PC-3 (cell line): ENCODE data around the gene CRISPLD2.

Experiments used
- EZH2 ChIP-seq: fragments of 300-600 bp; sonication (generic); IDR thresholded peaks from one replicate; pipeline ENCODE4 v1.6.1; 2017; ENCODE audit warnings: antibody characterized with exemption, mild to moderate bottlenecking, low read length; ENCODE audit not compliant: unreplicated experiment
- EZH2phosphoT487 ChIP-seq: fragments of 300-600 bp; sonication (generic); IDR thresholded peaks from 2 replicates; pipeline ENCODE4 v1.6.1; 2018; ENCODE audit warnings: mild to moderate bottlenecking, antibody characterized with exemption, low read length, borderline replicate concordance
- TF ChIP-seq, protein P1 (sequence below): fragments of 300-600 bp; sonication (generic); conservative IDR thresholded peaks from 2 replicates; pipeline ENCODE4 v1.5.1; 2017; ENCODE audit warnings: antibody characterized with exemption, low read depth, mild to moderate bottlenecking, low read length

DNA sequence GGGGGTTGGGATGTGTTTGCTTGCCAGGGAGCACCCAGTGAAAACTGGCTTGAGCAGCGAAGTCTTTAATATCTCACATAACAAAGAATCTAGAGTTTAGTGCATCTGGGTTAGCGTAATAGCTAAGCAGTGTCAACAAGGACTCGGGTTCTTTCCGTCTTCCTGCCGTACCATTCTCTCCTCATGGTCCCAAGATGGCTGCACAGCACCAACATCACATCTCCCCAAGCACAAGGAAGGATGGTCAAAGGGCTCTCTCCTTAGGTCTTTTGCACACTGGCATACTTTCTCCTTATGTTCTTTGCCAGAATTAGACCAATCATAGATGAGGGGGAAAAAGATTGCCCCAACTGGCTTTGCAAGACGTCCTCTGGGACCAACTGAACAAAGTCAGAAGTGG is 30.9 kb downstream of the CRISPLD2 start:
- TF ChIP-seq, protein P1, sequence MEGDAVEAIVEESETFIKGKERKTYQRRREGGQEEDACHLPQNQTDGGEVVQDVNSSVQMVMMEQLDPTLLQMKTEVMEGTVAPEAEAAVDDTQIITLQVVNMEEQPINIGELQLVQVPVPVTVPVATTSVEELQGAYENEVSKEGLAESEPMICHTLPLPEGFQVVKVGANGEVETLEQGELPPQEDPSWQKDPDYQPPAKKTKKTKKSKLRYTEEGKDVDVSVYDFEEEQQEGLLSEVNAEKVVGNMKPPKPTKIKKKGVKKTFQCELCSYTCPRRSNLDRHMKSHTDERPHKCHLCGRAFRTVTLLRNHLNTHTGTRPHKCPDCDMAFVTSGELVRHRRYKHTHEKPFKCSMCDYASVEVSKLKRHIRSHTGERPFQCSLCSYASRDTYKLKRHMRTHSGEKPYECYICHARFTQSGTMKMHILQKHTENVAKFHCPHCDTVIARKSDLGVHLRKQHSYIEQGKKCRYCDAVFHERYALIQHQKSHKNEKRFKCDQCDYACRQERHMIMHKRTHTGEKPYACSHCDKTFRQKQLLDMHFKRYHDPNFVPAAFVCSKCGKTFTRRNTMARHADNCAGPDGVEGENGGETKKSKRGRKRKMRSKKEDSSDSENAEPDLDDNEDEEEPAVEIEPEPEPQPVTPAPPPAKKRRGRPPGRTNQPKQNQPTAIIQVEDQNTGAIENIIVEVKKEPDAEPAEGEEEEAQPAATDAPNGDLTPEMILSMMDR: no peak
- no peak for TF ChIP-seq EZH2phosphoT487
- no peak for TF ChIP-seq EZH2
